OCI-LY7 (cell line): ENCODE measurements around the gene P2RY8. TPM values are rescaled to one million over a fixed set of nuclear protein-coding genes. Genes with fewer than 3 reads are reported as not detected.
A peak's percentile ranks its signal among the peaks of the same experiment; 100 is the strongest.

ENCODE experiments used
- BruUV-seq: library from RNA; stranded (reverse); fragments of 400-500 nt; replicated peaks from 2 replicates; lab custom pipeline; 2021; lab: Mats Ljungman, UMichigan
- CTCF ChIA-PET: fragments of 300-600 bp; sonication (Branson Sonifier 250); formaldehyde crosslinking; loops from one replicate; lab custom pipeline; 2022; ENCODE audit warnings: antibody characterized with exemption; ENCODE audit not compliant: unreplicated experiment; lab: Charles Lee
- POLR2A ChIA-PET: fragments of 300-600 bp; sonication (Branson Sonifier 250); formaldehyde crosslinking; loops from one replicate; lab custom pipeline; 2022; ENCODE audit warnings: antibody characterized with exemption; lab: Charles Lee
- DNase-seq: peaks from one replicate; pipeline ENCODE4 v3.0.0-alpha.2; 2015; ENCODE audit warnings: low spot score
- H2AFZ ChIP-seq: fragments of 200-600 bp; sonication (generic), shearing (Covaris generic); 2 replicates; pipeline ENCODE4 v1.6.1; 2014; ENCODE audit warnings: mild to moderate bottlenecking, antibody characterized with exemption, low read length, moderate library complexity
- H3K27ac ChIP-seq: fragments of 200-600 bp; sonication (generic); 2 replicates; pipeline ENCODE4 v1.5.1; 2014; ENCODE audit warnings: mixed run types, low read depth, mild to moderate bottlenecking, moderate library complexity, low read length, inconsistent platforms; ENCODE audit not compliant: poor library complexity, severe bottlenecking
- H3K36me3 ChIP-seq: fragments of 200-600 bp; sonication (generic); 2 replicates; pipeline ENCODE4 v1.6.1; 2014; ENCODE audit warnings: mild to moderate bottlenecking, antibody characterized with exemption, low read length, moderate library complexity, mixed read lengths; ENCODE audit not compliant: insufficient read depth
- H3K4me1 ChIP-seq: fragments of 200-600 bp; sonication (generic); 2 replicates; pipeline ENCODE4 v1.5.1; 2014; ENCODE audit warnings: mild to moderate bottlenecking, low read length; ENCODE audit not compliant: insufficient read depth, poor library complexity, severe bottlenecking
- H3K4me2 ChIP-seq: fragments of 200-600 bp; sonication (generic); 2 replicates; pipeline ENCODE4 v1.6.1; 2014; ENCODE audit warnings: mild to moderate bottlenecking, low read length
- H3K4me3 ChIP-seq: fragments of 200-600 bp; sonication (generic); 2 replicates; pipeline ENCODE4 v1.5.1; 2014; ENCODE audit warnings: mild to moderate bottlenecking, low read depth, low read length; ENCODE audit not compliant: poor library complexity, severe bottlenecking
- H3K79me2 ChIP-seq: fragments of 200-600 bp; sonication (generic); 2 replicates; pipeline ENCODE4 v1.6.1; 2016; ENCODE audit warnings: low read depth, mild to moderate bottlenecking, low read length, moderate library complexity, mixed read lengths; ENCODE audit not compliant: insufficient read depth
- H3K9me2 ChIP-seq: fragments of 200-600 bp; sonication (generic); 2 replicates; pipeline ENCODE4 v1.6.1; 2016; ENCODE audit warnings: mild to moderate bottlenecking, low read length, mixed read lengths; ENCODE audit not compliant: insufficient read depth
- H3K9me3 ChIP-seq: fragments of 200-600 bp; sonication (generic); 2 replicates; pipeline ENCODE4 v1.6.1; 2014; ENCODE audit warnings: mild to moderate bottlenecking, mixed run types, low read length, mixed read lengths
- H4K20me1 ChIP-seq: fragments of 200-600 bp; sonication (generic); 2 replicates; pipeline ENCODE4 v1.6.1; 2014; ENCODE audit warnings: mild to moderate bottlenecking, antibody characterized with exemption, low read length, moderate library complexity, mixed read lengths; ENCODE audit not compliant: insufficient read depth
- CTCF ChIP-seq: fragments of 200-600 bp; sonication (generic); conservative IDR thresholded peaks from 2 replicates; pipeline ENCODE4 v1.5.1; 2014; ENCODE audit warnings: mild to moderate bottlenecking, antibody characterized with exemption, low read length, moderate library complexity, mixed read lengths
- EZH2phosphoT487 ChIP-seq: fragments of 200-600 bp; sonication (generic); IDR thresholded peaks from 2 replicates; pipeline ENCODE4 v1.6.1; 2018; ENCODE audit warnings: low read depth, borderline replicate concordance, mild to moderate bottlenecking, mixed run types, antibody characterized with exemption, low read length, moderate library complexity, mixed read lengths
- intact Hi-C: fragments of 100-400 bp; cut with micrococcal nuclease; formaldehyde crosslinking; loops from one replicate; pipeline ENCODE4 v1.10.0; 2022; ENCODE audit not compliant: unreplicated experiment
- total RNA-seq, 2 experiments: library from RNA; depleted of rRNA in 1 of 2; stranded (reverse); fragments of >200 nt in 1 of 2; shearing (Covaris generic) in 1 of 2; gene quantifications; 2 replicates each; pipeline ENCODE4 v1.2.3, GENCODE V29; 2014 to 2022

P2RY8 gene
- total RNA-seq, 2 experiments from 2014 or later, result 110 to 149 TPM

DNA sequence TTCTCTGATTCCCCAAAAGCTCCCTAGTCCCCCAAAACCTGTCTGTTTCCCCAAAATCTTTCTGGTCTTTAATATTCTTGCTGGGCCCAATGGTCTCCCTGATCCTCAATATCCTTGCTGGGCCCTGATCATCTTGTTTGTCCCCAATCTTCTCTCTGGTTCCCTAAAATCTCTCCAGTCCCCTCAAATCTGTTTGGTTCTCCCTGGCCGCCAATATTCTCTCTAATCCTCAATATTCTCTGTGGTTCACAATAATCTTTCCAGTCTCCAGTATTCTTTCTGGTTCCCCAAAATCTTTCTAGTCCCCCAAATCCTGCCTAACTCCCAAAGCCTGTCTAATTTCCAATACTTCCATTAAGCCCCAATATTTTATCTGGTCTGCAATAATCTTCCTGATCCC lies 18.5 kb downstream of the P2RY8 start:
- TF ChIP-seq EZH2phosphoT487, result no peak
- no peak for TF ChIP-seq CTCF
- H3K9me3 ChIP-seq, result peaks cover 15% of the 10 kb centered on the region; the same call in 1 of the 2 replicates
- H3K4me3 ChIP-seq, result no peak overlapping the region
- no peak overlapping the region for H3K4me2 ChIP-seq
- DNase-seq, result peak; percentile 29
- BruUV-seq, result no TSS peak
- H3K9me2 ChIP-seq, result no peaks in the 10 kb centered on the region
- H3K4me1 ChIP-seq, result peaks cover 64% of the 10 kb centered on the region
- no peak overlapping the region for H2AFZ ChIP-seq
- peak overlapping the region; percentile 22 for H3K27ac ChIP-seq
- no peaks in the 10 kb centered on the region for H4K20me1 ChIP-seq
- ChIA-PET POLR2A (no interaction called here), CTCF (no interaction called here)
- H3K36me3 ChIP-seq, result peaks cover 63% of the 10 kb centered on the region
- intact Hi-C loops, result no loop called here
- H3K79me2 ChIP-seq, result peaks cover 75% of the 10 kb centered on the region

DNA sequence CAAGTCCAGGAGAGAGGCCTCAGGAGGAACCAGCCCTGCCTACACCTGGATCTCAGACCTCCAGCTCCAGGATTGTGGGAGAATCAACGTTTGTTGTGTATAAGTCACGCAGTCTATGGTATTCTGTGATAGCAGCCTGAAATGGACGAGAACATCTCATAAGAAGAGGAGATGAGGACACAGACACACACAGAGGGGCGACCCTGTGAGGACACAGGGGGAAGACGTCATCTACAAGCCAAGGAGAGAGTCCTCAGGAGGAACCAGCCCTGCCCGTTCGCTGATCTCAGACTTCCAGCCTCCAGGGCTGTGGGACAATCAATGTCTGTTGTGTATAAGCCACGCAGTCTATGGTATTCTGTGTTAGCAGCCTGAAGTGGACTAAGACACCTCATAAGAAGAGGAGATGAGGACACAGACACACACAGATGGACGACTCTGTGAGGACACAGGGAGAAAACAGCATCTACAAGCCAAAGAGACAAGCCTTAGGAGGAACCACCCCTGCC lies 20.3 kb downstream of the P2RY8 start:
- peaks cover 74% of the 10 kb centered on the region for H3K79me2 ChIP-seq
- ChIA-PET POLR2A (no interaction called here), CTCF (no interaction called here)
- no peak overlapping the region for H3K4me3 ChIP-seq
- H3K9me2 ChIP-seq, result no peaks in the 10 kb centered on the region
- no peaks in the 10 kb centered on the region for H4K20me1 ChIP-seq
- H2AFZ ChIP-seq, result no peak overlapping the region
- H3K4me2 ChIP-seq, result no peak overlapping the region
- peaks cover 76% of the 10 kb centered on the region for H3K36me3 ChIP-seq
- peaks cover 20% of the 10 kb centered on the region; the same call in 1 of the 2 replicates for H3K9me3 ChIP-seq
- intact Hi-C loops, result no loop called here
- peak overlapping the region; percentile 53 for H3K27ac ChIP-seq
- BruUV-seq, result no TSS peak
- DNase-seq, result no peak
- TF ChIP-seq CTCF (no peak), EZH2phosphoT487 (no peak)
- H3K4me1 ChIP-seq, result peaks cover 47% of the 10 kb centered on the region

DNA sequence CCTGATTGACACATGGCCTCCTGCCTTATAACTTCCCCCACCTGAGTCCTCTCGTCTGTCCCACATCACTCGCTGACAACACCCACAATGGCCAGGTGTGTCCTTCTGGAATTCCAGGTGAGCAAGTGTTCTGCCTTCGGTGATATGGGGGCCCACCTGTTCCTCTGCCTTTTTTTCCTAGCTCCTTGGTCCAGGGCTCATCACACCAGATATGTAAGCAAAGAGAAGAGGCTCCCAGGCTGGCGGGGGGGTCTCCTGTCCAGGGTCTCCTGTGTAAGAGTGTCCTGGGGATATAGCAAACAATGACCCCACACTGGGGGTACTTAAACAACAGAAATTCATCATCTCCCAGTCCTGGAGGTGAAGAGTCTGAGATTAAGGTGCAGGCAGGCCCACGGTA lies 25.2 kb downstream of the P2RY8 start:
- H3K27ac ChIP-seq, result no peak overlapping the region

More for the DNA sequence above, 25.2 kb downstream of the P2RY8 start:
- TF ChIP-seq CTCF, result no peak
- TF ChIP-seq EZH2phosphoT487, result no peak
- H2AFZ ChIP-seq, result no peak overlapping the region
- ChIA-PET POLR2A (no interaction called here), CTCF (no interaction called here)
- H3K9me2 ChIP-seq, result no peaks in the 10 kb centered on the region
- no peaks in the 10 kb centered on the region for H4K20me1 ChIP-seq
- H3K4me3 ChIP-seq, result no peak overlapping the region
- no TSS peak for BruUV-seq
- intact Hi-C loops, result no loop called here
- DNase-seq, result no peak
- H3K4me1 ChIP-seq, result peaks cover 19% of the 10 kb centered on the region
- peaks cover 58% of the 10 kb centered on the region for H3K79me2 ChIP-seq
- peaks cover 72% of the 10 kb centered on the region for H3K36me3 ChIP-seq
- 0 out of 2 replicates have a peak, but pooled peaks cover 8% of the 10 kb centered on the region for H3K9me3 ChIP-seq
- H3K4me2 ChIP-seq, result no peak overlapping the region
